WTC11 (cell line): ENCODE results near the gene FCHSD2.

Experiments
- TEAD4 ChIP-seq: sonication (generic); formaldehyde crosslinking; IDR thresholded peaks from 2 replicates; pipeline ENCODE4 v1.8.0; 2022; ENCODE audit warnings: mild to moderate bottlenecking, missing genetic modification reagents
- TF ChIP-seq, protein P1 (sequence below): fragments of 200-600 bp; IDR thresholded peaks from 2 replicates; pipeline ENCODE4 v1.8.0; 2022; ENCODE audit warnings: antibody characterized with exemption
- TF ChIP-seq, protein P2 (sequence below): fragments of 250-450 bp; sonication (Bioruptor Pico); IDR thresholded peaks from 2 replicates; pipeline ENCODE4 v1.9.0; 2021; ENCODE audit warnings: moderate library complexity, mild to moderate bottlenecking, inconsistent platforms, borderline replicate concordance

DNA sequence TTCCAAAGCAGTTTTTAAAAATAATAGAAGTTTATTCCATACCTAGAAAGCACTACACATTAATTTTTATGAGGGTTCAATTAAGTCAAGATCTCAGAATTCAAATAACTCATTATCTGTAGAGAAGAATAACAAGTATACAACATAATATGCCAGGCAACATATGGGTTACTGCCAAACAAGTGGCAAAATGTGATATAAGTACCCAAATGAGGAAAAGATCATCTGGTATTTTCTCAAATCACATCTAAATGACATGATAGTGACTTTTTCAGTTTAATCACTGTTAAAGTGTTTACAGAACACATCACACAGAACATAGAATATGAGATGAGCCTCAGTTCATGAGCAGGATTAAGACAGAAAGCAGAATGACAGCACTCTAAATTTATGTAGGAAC lies 123.3 kb downstream of the FCHSD2 start:
- no peak for TF ChIP-seq TEAD4 (CRISPR knock-in tag)
- TF ChIP-seq, protein P1, sequence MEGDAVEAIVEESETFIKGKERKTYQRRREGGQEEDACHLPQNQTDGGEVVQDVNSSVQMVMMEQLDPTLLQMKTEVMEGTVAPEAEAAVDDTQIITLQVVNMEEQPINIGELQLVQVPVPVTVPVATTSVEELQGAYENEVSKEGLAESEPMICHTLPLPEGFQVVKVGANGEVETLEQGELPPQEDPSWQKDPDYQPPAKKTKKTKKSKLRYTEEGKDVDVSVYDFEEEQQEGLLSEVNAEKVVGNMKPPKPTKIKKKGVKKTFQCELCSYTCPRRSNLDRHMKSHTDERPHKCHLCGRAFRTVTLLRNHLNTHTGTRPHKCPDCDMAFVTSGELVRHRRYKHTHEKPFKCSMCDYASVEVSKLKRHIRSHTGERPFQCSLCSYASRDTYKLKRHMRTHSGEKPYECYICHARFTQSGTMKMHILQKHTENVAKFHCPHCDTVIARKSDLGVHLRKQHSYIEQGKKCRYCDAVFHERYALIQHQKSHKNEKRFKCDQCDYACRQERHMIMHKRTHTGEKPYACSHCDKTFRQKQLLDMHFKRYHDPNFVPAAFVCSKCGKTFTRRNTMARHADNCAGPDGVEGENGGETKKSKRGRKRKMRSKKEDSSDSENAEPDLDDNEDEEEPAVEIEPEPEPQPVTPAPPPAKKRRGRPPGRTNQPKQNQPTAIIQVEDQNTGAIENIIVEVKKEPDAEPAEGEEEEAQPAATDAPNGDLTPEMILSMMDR, result no peak
- TF ChIP-seq, protein P2, sequence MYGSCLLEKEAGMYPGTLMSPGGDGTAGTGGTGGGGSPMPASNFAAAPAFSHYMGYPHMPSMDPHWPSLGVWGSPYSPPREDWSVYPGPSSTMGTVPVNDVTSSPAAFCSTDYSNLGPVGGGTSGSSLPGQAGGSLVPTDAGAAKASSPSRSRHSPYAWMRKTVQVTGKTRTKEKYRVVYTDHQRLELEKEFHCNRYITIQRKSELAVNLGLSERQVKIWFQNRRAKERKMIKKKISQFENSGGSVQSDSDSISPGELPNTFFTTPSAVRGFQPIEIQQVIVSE, result no peak
